Endothelial cell of umbilical vein (primary cell): ENCODE measurements around the gene LRRC27.

Source experiments
- EZH2 ChIP-seq: IDR thresholded peaks from 2 replicates; pipeline ENCODE4 v1.6.1; 2012; ENCODE audit warnings: borderline replicate concordance, low read depth, mild to moderate bottlenecking, moderate library complexity, low read length, inconsistent platforms; ENCODE audit not compliant: severe bottlenecking
- POLR2A ChIP-seq: IDR thresholded peaks from 2 replicates; pipeline ENCODE4 v1.6.1; 2012; ENCODE audit warnings: low read depth, mild to moderate bottlenecking, control low read depth, low read length
- TF ChIP-seq, protein P1 (sequence below), 2 donors: IDR thresholded peaks; 1 replicate in 1 of 2; 2 replicates in 1 of 2; pipeline ENCODE4 v1.5.1; 2011; ENCODE audit warnings: low read length in 2 of 2, mild to moderate bottlenecking in 2 of 2, moderate library complexity in 2 of 2, control low read depth in 1 of 2, inconsistent platforms in 1 of 2, low read depth in 1 of 2; ENCODE audit not compliant: insufficient read depth in 1 of 2; ENCODE audit errors: extremely low read depth in 1 of 2

DNA sequence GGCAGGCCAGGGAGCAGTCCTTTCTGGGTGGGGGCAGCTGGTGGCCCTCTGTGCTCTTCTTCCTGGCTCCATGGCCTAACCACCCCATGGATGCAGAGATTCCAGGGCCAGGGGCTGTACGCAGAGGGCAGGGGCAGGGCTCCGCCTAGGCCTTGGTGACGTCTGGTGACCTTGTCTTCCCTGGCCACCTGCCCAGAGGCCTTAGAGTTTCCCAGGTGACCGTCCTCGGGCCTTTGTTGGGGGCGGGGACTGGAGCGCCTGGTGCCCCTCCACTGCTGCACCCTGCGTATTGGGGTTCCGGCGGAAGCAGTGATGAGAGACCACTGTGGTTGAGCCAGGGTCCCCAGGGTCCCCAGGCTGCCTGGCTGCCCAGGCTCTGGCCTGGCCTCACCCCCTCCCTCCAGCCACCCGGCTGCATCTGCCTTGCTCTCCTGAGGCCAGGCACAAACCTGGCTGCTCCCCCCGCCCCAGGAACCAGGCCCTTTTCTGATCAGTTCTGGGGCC, 75.3 kb downstream of the LRRC27 start:
- TF ChIP-seq, protein P1, sequence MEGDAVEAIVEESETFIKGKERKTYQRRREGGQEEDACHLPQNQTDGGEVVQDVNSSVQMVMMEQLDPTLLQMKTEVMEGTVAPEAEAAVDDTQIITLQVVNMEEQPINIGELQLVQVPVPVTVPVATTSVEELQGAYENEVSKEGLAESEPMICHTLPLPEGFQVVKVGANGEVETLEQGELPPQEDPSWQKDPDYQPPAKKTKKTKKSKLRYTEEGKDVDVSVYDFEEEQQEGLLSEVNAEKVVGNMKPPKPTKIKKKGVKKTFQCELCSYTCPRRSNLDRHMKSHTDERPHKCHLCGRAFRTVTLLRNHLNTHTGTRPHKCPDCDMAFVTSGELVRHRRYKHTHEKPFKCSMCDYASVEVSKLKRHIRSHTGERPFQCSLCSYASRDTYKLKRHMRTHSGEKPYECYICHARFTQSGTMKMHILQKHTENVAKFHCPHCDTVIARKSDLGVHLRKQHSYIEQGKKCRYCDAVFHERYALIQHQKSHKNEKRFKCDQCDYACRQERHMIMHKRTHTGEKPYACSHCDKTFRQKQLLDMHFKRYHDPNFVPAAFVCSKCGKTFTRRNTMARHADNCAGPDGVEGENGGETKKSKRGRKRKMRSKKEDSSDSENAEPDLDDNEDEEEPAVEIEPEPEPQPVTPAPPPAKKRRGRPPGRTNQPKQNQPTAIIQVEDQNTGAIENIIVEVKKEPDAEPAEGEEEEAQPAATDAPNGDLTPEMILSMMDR (IDR thresholded peaks at IDR 0.05; ENCODE audit: extremely low read depth in 1 of 2, insufficient read depth in 1 of 2, low read depth in 1 of 2, low read length in 2 of 2) = no peak
- no peak for TF ChIP-seq POLR2A
- TF ChIP-seq EZH2 = no peak
